ENCODE data around the gene AOPEP. TPM values are rescaled to one million over a fixed set of nuclear protein-coding genes. Genes with fewer than 3 reads are reported as not detected.

Gene AOPEP
- total RNA-seq, 4 donors from 2014 or later = 305 to 458 (median 419) TPM

DNA sequence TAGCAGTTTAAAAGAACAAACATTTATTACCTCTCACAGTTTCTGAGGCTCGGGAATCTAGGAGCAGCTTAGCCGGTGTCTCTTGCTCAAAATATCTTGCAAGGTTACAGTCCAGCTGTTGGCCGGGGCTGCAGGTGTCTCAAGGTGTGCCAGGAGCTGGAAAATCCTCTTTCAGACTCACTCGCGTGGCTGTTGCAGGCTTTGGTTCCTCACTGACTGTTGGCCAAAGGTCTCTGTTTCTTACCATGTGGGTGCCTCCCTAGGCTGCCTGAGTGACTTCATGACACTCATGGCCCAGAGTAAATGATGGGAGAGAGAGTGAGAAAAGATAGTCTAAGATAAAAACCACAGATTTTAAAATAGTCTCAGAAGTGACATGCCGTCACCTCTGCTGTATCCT, 43.8 kb downstream of the AOPEP start:
- DNase-seq (ENCODE audit: extremely low spot score) = no peak
- Histone ChIP-seq H3K27ac (replicated peaks in 1 of 4) (no peak overlapping the region), H3K4me3 (no peak overlapping the region), H3K36me3 (peaks cover 0 to 5% (median 2%) of the 10 kb centered on the region in 4 donors), H3K9me3 (no peaks in the 10 kb centered on the region), H3K27me3 (no peaks in the 10 kb centered on the region), H3K4me1 (peaks cover 0 to 12% (median 9%) of the 10 kb centered on the region in 4 donors)
- TF ChIP-seq, protein P1, sequence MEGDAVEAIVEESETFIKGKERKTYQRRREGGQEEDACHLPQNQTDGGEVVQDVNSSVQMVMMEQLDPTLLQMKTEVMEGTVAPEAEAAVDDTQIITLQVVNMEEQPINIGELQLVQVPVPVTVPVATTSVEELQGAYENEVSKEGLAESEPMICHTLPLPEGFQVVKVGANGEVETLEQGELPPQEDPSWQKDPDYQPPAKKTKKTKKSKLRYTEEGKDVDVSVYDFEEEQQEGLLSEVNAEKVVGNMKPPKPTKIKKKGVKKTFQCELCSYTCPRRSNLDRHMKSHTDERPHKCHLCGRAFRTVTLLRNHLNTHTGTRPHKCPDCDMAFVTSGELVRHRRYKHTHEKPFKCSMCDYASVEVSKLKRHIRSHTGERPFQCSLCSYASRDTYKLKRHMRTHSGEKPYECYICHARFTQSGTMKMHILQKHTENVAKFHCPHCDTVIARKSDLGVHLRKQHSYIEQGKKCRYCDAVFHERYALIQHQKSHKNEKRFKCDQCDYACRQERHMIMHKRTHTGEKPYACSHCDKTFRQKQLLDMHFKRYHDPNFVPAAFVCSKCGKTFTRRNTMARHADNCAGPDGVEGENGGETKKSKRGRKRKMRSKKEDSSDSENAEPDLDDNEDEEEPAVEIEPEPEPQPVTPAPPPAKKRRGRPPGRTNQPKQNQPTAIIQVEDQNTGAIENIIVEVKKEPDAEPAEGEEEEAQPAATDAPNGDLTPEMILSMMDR (IDR thresholded peaks at IDR 0.05) = no peak
- no peak for TF ChIP-seq POLR2AphosphoS5 (IDR thresholded peaks at IDR 0.05)
- no peak for TF ChIP-seq POLR2A (IDR thresholded peaks at IDR 0.05; ENCODE audit: low read depth)
- TF ChIP-seq EP300 (IDR thresholded peaks at IDR 0.05) = no peak
- intact Hi-C loops (cut with DNase I) = loop anchor here (5.0 kb wide), 1 partner anchor 93 kb away; no protein-coding TSS in a partner anchor
- 94% methylated on average over 6 of the region's 6 CpGs for WGBS

GRCh38 chr9:94771096-94771495, 44.6 kb downstream of the AOPEP start:
- Histone ChIP-seq H3K4me3 (no peak overlapping the region), H3K9me3 (no peaks in the 10 kb centered on the region), H3K4me1 (peaks cover 0 to 12% (median 9%) of the 10 kb centered on the region in 4 donors), H3K27ac (replicated peaks in 1 of 4) (no peak overlapping the region), H3K36me3 (peaks cover 0 to 5% (median 2%) of the 10 kb centered on the region in 4 donors), H3K27me3 (no peaks in the 10 kb centered on the region)
- intact Hi-C loops (cut with DNase I) = loop anchor here (5.0 kb wide), 1 partner anchor 94 kb away; no protein-coding TSS in a partner anchor
- no peak for DNase-seq (ENCODE audit: extremely low spot score)
- no peak for TF ChIP-seq EP300 (IDR thresholded peaks at IDR 0.05)
- TF ChIP-seq POLR2A (IDR thresholded peaks at IDR 0.05; ENCODE audit: low read depth) = no peak
- TF ChIP-seq, protein P1 (IDR thresholded peaks at IDR 0.05) = no peak
- no peak for TF ChIP-seq POLR2AphosphoS5 (IDR thresholded peaks at IDR 0.05)
- 94% methylated on average over 3 of the region's 3 CpGs for WGBS

- peaks cover 0 to 12% (median 9%) of the 10 kb centered on the region in 4 donors for H3K4me1 ChIP-seq
- 97% methylated on average over 3 of the region's 3 CpGs for WGBS
- no peak overlapping the region for H3K4me3 ChIP-seq
- peaks cover 0 to 5% (median 2%) of the 10 kb centered on the region in 4 donors for H3K36me3 ChIP-seq
- intact Hi-C loops (cut with DNase I) = loop anchor here (5.0 kb wide), 1 partner anchor 95 kb away; no protein-coding TSS in a partner anchor
- H3K27ac ChIP-seq (replicated peaks in 1 of 4) = no peak overlapping the region
- DNase-seq (ENCODE audit: extremely low spot score) = no peak
- TF ChIP-seq POLR2AphosphoS5 (IDR thresholded peaks at IDR 0.05) = no peak
- no peak for TF ChIP-seq POLR2A (IDR thresholded peaks at IDR 0.05; ENCODE audit: low read depth)
- TF ChIP-seq, protein P1 (IDR thresholded peaks at IDR 0.05) = no peak
- TF ChIP-seq EP300 (IDR thresholded peaks at IDR 0.05) = no peak
- H3K9me3 ChIP-seq = no peaks in the 10 kb centered on the region
- no peaks in the 10 kb centered on the region for H3K27me3 ChIP-seq
These were observed 45.6 kb downstream of the AOPEP start for GRCh38 chr9:94772144-94772543.

DNA sequence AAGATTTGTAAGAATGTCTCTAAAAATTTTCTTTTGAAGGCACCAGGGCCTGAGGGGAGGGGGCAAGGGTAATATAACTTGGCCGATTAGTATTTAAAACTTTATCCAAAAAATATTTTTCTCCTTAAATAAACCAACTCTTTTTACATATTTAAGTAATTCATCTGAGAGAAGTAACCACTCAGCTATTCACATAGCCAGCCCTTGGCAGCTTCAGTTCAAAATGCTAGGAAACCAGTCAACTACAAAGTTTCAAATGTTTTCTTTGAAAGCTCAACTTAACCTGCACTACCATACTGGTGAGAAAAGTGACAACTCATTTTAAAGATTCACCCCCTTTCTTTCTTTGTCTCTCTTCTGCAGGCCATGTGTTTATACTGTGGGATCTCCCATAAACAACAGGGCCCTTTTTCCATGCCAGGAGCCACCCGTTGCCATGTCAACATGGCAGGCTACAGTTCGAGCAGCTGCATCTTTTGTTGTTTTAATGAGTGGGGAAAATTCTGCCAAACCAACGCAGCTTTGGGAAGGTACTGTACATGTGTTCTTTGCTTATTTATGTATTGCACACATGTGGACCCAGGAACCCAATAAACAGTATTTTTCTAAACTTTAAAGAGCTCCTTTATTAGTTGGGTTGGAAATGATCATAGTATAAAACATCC, 46.3 kb downstream of the AOPEP start:
- WGBS = 32% methylated on average over 4 of the region's 4 CpGs
- intact Hi-C loops (cut with DNase I) = loop anchor here (5.0 kb wide), 1 partner anchor 95 kb away; no protein-coding TSS in a partner anchor
- peak overlapping the region in 1 of 4 donors; percentile 15 for H3K27ac ChIP-seq (replicated peaks in 1 of 4)
- no peak overlapping the region for H3K4me3 ChIP-seq
- H3K4me1 ChIP-seq = peaks cover 0 to 12% (median 9%) of the 10 kb centered on the region in 4 donors
- no peaks in the 10 kb centered on the region for H3K9me3 ChIP-seq
- peaks cover 0 to 5% (median 0%) of the 10 kb centered on the region in 4 donors for H3K36me3 ChIP-seq
- H3K27me3 ChIP-seq = no peaks in the 10 kb centered on the region
- TF ChIP-seq POLR2A (IDR thresholded peaks at IDR 0.05; ENCODE audit: low read depth) = no peak
- TF ChIP-seq, protein P1 (IDR thresholded peaks at IDR 0.05) = no peak
- TF ChIP-seq POLR2AphosphoS5 (IDR thresholded peaks at IDR 0.05) = no peak
- TF ChIP-seq EP300 (IDR thresholded peaks at IDR 0.05) = no peak
- DNase-seq (ENCODE audit: extremely low spot score) = no peak

Data from esophagus muscularis mucosa (tissue), 4 donors.